Measurements from ENCODE around the gene ZNF497. TPM values are rescaled to one million over a fixed set of nuclear protein-coding genes. Genes with fewer than 3 reads are reported as not detected.

ZNF497 gene
- total and polyA plus RNA-seq, 4 donors, result 0.60 to 4.4 (median 1.3) TPM

- Histone ChIP-seq H3K27me3 (ENCODE audit: control insufficient read depth in 4 of 4, insufficient read depth in 4 of 4, low read length in 3 of 4) (no peaks in the 10 kb centered on the region), H3K4me3 (ENCODE audit: low read depth in 1 of 3, low read length in 3 of 3) (no peak overlapping the region), H3K9me3 (ENCODE audit: control insufficient read depth in 4 of 4, low read length in 3 of 4) (no peaks in the 10 kb centered on the region), H3K27ac (ENCODE audit: low read depth in 1 of 2, low read length in 2 of 2) (no peak overlapping the region), H3K36me3 (ENCODE audit: control insufficient read depth in 4 of 4, insufficient read depth in 3 of 4, low read depth in 1 of 4, low read length in 3 of 4) (peaks cover 6 to 25% (median 17%) of the 10 kb centered on the region in 4 donors), H3K9ac (ENCODE audit: low read depth in 1 of 2, low read length in 2 of 2) (no peak overlapping the region), H3K4me1 (ENCODE audit: control insufficient read depth in 4 of 4, insufficient read depth in 4 of 4, low read length in 3 of 4) (no peaks in the 10 kb centered on the region)
- TF ChIP-seq YY1 (IDR thresholded peaks at IDR 0.05) (no peak), EGR1 (IDR thresholded peaks at IDR 0.05; ENCODE audit: low read depth in 2 of 2) (no peak), FOXA2 (IDR thresholded peaks at IDR 0.05) (no peak), HNF4G (IDR thresholded peaks at IDR 0.05) (no peak), RXRA (IDR thresholded peaks at IDR 0.05) (no peak), ATF3 (IDR thresholded peaks at IDR 0.05) (no peak), TAF1 (conservative IDR thresholded peaks at IDR 0.05) (no peak), FOXA1 (IDR thresholded peaks at IDR 0.05) (no peak), REST (IDR thresholded peaks at IDR 0.05) (no peak), ZBTB33 (IDR thresholded peaks at IDR 0.05) (no peak), HNF4A (conservative IDR thresholded peaks at IDR 0.05) (no peak), MAX (IDR thresholded peaks at IDR 0.05) (no peak), SP1 (IDR thresholded peaks at IDR 0.05) (no peak), RAD21 (IDR thresholded peaks at IDR 0.05) (no peak), JUND (IDR thresholded peaks at IDR 0.05) (no peak), NR2F2 (IDR thresholded peaks at IDR 0.05) (no peak), CTCF (IDR thresholded peaks at IDR 0.05; ENCODE audit: low read depth, low read length, missing input control) (no peak), GABPA (IDR thresholded peaks at IDR 0.05 in 1 of 2, conservative IDR thresholded peaks at IDR 0.05 in 1 of 2) (no peak)
- DNase-seq (ENCODE audit: low spot score), result no peak
- WGBS, result 84% methylated on average over 4 of the region's 4 CpGs
Observed at GRCh38 chr19:58318297-58318696, 44.3 kb downstream of the ZNF497 start.

All from liver (tissue), 9 donors.